ENCODE measurements around the gene TEX44. TPM values are rescaled to one million over a fixed set of nuclear protein-coding genes. Genes with fewer than 3 reads are reported as not detected.
A peak's percentile ranks its signal among the peaks of the same experiment; 100 is the strongest.

TEX44 gene
- total and polyA plus RNA-seq, 2 of the 13 experiments (the other 11 are each of a cell fraction or from before 2014, with no cell fraction given), result not detected

GRCh38 chr2:231552752-231553151 lies 39.9 kb upstream of the TEX44 start:
- in situ Hi-C loops (cut with HindIII; ENCODE audit: extremely low pct_ligation_motif_present, low pct_unique_long_range_greater_than_20kb), result no loop called here
- FAIRE-seq, result no peak

GRCh38 chr2:231554327-231554726 lies 38.3 kb upstream of the TEX44 start:
- no TSS peak for BruUV-seq (replicated peaks)
- FAIRE-seq, result no peak
- ChIA-PET POLR2A (interaction anchor here (1.5 kb wide), 1 partner anchor 90 kb away, joined by 4 read pairs; the partner anchor contains the start of gene NCL), CTCF (ENCODE audit: low intra/inter-chr PET ratio, low total read pairs) (no interaction called here)
- intact Hi-C loops (cut with micrococcal nuclease; ENCODE audit: unreplicated experiment) (no loop called here), in situ Hi-C loops (cut with HindIII; ENCODE audit: extremely low pct_ligation_motif_present, low pct_unique_long_range_greater_than_20kb) (no loop called here)
- no peak for DNase-seq (ENCODE audit: low spot score)
- no peaks in the 10 kb centered on the region for H3K79me2 ChIP-seq (ENCODE audit: insufficient read depth, low read length)
- H3K4me2 ChIP-seq (ENCODE audit: low read depth, low read length), result peak overlapping the region; percentile 60
- H3K4me1 ChIP-seq (ENCODE audit: insufficient read depth, low read length), result 0 out of 2 replicates have a peak, but pooled peaks cover 11% of the 10 kb centered on the region
- TF ChIP-seq ZNF274 (CRISPR knock-in tag; IDR thresholded peaks at IDR 0.05) (no peak), SP4 (CRISPR knock-in tag; IDR thresholded peaks at IDR 0.05) (no peak), EZH2 (conservative IDR thresholded peaks at IDR 0.05; ENCODE audit: low read depth, low read length) (no peak), TBL1XR1 (IDR thresholded peaks at IDR 0.05; ENCODE audit: borderline replicate concordance, low read length, partially characterized antibody) (no peak), THAP8 (CRISPR knock-in tag; IDR thresholded peaks at IDR 0.05; ENCODE audit: borderline replicate concordance) (no peak), HOXD1 (CRISPR knock-in tag; IDR thresholded peaks at IDR 0.05) (no peak), ZNF138 (CRISPR knock-in tag; IDR thresholded peaks at IDR 0.05; ENCODE audit: low read depth) (no peak), MED13 (CRISPR knock-in tag; IDR thresholded peaks at IDR 0.05) (no peak)
- H3K4me3 ChIP-seq (replicated peaks in 1 of 3; ENCODE audit: insufficient read depth in 1 of 3, low read depth in 2 of 3, low read length in 3 of 3), result peak overlapping the region in 1 of 3 experiments; percentile 44; a peak in 2 of 6 replicates
- ATAC-seq, result no peak
- no peak overlapping the region for H3K9ac ChIP-seq (ENCODE audit: insufficient read depth, low read depth, low read length)
- H3K27ac ChIP-seq (ENCODE audit: extremely low read length, insufficient read depth, low read length), result no peak overlapping the region
- peaks cover 12% of the 10 kb centered on the region for H3K9me3 ChIP-seq (ENCODE audit: low read length)
- 33% methylated on average over 8 of the region's 8 CpGs for WGBS (ENCODE audit: low lambda C conversion rate)
- H3K36me3 ChIP-seq (replicated peaks in 1 of 2; ENCODE audit: control insufficient read depth in 1 of 2, insufficient read depth in 2 of 2, low read length in 2 of 2), result no peaks in the 10 kb centered on the region
- H4K20me1 ChIP-seq (ENCODE audit: insufficient read depth, low read length), result no peaks in the 10 kb centered on the region
- no peaks in the 10 kb centered on the region; a peak in 1 of 5 replicates for H3K27me3 ChIP-seq (ENCODE audit: control insufficient read depth in 1 of 2, insufficient read depth in 2 of 2, low read length in 2 of 2)
- no peak overlapping the region for H2AFZ ChIP-seq (ENCODE audit: low read length)

More at GRCh38 chr2:231552752-231553151, 39.9 kb upstream of the TEX44 start:
- no peak overlapping the region for H3K27ac ChIP-seq (ENCODE audit: extremely low read length, insufficient read depth, low read length)
- TF ChIP-seq SMAD1 (CRISPR knock-in tag; IDR thresholded peaks at IDR 0.05; ENCODE audit: borderline replicate concordance, low read depth), result no peak
- TF ChIP-seq ZFP82 (CRISPR knock-in tag; IDR thresholded peaks at IDR 0.05; ENCODE audit: borderline replicate concordance), result 0 out of 2 replicates have a peak, but pooled peaks have one; percentile 61
- no peak for TF ChIP-seq GFI1 (CRISPR knock-in tag; IDR thresholded peaks at IDR 0.05; ENCODE audit: borderline replicate concordance)
- H3K27me3 ChIP-seq (ENCODE audit: control insufficient read depth in 1 of 2, insufficient read depth in 2 of 2, low read length in 2 of 2), result peaks cover 0 to 4% of the 10 kb centered on the region in 2 experiments; a peak in 1 of 5 replicates
- H3K4me1 ChIP-seq (ENCODE audit: insufficient read depth, low read length), result 0 out of 2 replicates have a peak, but pooled peaks cover 11% of the 10 kb centered on the region
- DNase-seq (ENCODE audit: low spot score) (no peak), ATAC-seq (no peak)
- ChIA-PET CTCF (ENCODE audit: low intra/inter-chr PET ratio, low total read pairs) (no interaction called here), POLR2A (no interaction called here)
- no peaks in the 10 kb centered on the region for H3K36me3 ChIP-seq (replicated peaks in 1 of 2; ENCODE audit: control insufficient read depth in 1 of 2, insufficient read depth in 2 of 2, low read length in 2 of 2)
- no TSS peak for BruUV-seq (replicated peaks)
- H4K20me1 ChIP-seq (ENCODE audit: insufficient read depth, low read length), result no peaks in the 10 kb centered on the region
- no peak overlapping the region for H3K9ac ChIP-seq (ENCODE audit: insufficient read depth, low read depth, low read length)
- H3K79me2 ChIP-seq (ENCODE audit: insufficient read depth, low read length), result no peaks in the 10 kb centered on the region
- no peak overlapping the region for H2AFZ ChIP-seq (ENCODE audit: low read length)
- no peak overlapping the region for H3K4me2 ChIP-seq (ENCODE audit: low read depth, low read length)
- peaks cover 12% of the 10 kb centered on the region for H3K9me3 ChIP-seq (ENCODE audit: low read length)
- H3K4me3 ChIP-seq (replicated peaks in 1 of 3; ENCODE audit: insufficient read depth in 1 of 3, low read depth in 2 of 3, low read length in 3 of 3), result no peak overlapping the region
- intact Hi-C loops (cut with micrococcal nuclease; ENCODE audit: unreplicated experiment), result no loop called here
